ENCODE data around the gene ERMN. TPM values are rescaled to one million over a fixed set of nuclear protein-coding genes. Genes with fewer than 3 reads are reported as not detected.
"Not testable (repeated sequence)": the region's sequence is repeated elsewhere in the genome, so short reads cannot be mapped to it uniquely, and the experiment has no call there.

ERMN gene
- polyA plus RNA-seq, 3 donors, result 0.20 to 0.55 (median 0.39) TPM

DNA sequence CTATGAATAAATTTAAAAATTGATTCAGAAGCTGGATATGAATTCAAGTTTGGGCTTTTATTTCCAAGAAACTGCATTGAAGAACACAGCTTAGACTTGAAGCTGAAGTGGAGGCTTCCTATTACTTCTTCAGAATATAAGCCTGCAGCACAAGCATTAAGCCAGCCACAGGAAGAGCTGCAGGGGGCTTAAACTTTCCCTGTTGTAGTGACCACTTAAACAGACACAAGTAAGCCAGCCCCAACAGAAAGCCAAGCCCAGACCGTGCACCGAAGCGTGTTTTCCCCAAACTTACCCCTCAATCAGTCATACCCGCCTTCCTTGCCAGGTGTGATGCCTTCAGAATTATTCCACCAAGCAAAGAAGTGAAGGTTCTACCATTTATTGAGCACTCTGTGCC lies 28.7 kb downstream of the ERMN start:
- no peak for DNase-seq

DNA sequence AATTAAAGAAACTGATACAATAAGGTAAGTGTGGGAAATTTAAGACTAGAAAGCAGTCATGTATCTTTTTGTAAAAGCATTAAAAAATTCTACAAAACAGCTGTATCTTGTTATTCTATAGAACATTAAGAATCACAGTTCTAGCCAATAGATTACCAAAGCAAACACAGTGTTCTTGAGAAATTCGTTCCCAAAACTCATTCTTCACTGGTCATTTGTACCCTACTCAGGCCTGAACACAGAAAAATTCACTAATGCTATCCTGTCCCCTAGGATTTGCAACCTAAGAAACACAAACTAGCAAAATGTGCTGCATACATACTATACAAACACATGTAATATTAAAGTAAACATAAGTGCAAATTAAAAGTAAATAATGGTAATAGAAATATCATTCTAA lies 29.1 kb downstream of the ERMN start:
- no peak for DNase-seq

DNA sequence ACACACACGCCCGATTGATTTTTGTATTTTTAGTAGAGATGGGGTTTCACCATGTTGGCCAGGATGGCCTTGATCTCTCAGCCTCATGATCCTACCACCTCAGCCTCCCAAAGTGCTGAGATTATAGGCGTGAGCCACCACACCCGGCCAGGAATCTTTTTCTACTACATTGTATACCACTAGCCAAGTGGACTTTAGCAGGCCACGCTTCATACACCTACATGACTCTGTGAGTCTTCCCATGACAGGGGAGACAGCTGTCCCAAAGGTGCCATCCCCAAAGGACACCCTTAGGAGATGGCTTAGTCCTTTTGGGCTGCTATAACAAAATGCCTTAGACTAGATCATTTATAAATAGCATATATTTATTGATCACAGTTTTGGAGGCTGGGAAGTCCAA lies 32.8 kb downstream of the ERMN start:
- no peak for DNase-seq

DNA sequence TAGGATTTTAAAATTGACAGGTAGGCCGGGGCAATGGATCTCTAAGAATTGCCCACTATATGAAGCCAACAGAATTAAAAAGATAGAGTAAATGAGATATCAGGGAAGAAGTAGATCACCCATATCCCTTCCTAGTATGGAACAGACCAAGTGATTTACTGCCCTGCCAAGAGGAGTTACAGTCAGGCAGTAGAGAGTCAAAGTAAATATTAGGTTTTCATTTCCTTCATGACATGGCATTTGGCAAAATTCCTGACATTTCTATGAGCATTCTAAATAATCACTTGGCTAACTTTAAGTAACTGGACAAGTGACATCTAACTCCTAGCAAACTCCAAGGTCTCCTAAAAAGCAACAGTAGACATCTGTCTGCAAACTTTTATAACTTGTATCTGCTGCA lies 34.6 kb downstream of the ERMN start:
- no peak for DNase-seq

DNA sequence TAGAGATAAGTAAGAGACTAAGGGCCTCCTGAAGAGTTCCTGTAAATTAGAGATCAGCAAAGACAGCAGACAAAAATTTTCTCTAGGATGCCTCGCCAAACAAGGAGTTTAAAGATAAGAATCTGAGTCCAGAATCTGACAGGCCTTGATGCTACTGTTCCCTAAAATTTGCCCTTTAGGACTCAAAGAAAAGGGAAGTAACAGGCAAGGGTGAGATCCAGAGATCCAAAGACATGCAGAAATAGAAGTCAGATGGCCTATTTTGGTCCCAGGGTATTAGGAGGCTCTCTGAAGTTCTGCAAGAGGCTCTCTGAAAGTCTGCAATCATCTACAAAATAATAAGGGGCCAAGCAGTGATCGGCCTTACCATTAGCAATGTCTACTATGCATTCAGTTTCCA lies 35.1 kb downstream of the ERMN start:
- DNase-seq, result no peak

DNA sequence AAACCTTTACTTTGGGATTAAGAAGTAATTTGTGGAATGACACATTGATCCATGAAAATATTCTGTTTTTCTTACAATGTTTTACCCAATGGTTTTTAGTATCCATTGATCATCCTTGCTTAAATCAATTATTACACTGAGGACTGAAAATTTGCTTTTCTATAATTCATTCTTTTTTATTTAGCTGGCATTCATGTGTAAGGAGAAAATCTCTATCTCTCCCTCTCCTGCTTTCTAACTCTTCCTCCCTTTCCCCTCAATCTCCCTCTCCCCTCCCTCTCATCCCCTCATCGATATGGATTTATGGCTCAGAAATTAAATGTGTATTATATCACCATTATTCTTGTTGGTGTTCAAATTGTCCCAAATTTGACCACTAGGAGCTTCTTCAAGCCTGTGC lies 38.5 kb downstream of the ERMN start:
- DNase-seq, result no peak

DNA sequence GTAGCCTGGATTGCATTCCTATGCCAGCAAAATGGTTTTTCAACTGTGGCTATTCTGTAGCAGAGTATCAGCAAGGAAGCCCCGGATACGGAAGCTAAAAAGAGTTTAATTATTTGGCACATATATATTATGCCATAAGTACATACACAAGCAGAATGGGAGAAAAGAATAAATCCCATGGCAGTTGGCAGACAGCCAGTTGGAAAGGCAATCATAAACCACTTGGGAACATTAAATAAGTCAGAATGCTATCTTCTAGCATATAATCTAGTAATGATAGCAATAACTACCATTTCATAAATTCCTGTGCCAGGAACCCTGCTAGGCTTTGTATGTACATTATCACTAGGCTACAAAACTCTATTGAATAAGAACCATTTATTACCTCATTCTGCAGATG lies 42.2 kb downstream of the ERMN start:
- no peak for DNase-seq

DNA sequence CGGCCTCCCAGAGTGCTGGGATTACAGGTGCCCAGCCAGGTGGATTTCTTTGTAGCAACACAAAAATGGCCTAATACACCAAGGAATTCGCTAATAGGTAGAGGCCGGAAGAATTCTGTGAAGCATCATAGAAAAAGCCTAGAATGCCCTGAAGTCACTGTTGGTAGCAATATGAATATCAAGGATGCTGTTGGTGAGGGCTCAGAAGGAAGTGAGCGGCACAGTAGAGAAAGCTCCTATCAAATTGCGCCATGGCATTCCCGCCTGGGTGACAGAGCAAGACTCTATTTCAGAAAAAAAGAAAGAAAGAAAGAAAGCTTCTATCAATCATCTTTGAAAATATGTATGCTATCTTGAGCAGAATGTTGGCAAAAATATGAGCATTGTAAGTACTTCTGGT lies 44.3 kb downstream of the ERMN start:
- no peak for DNase-seq

DNA sequence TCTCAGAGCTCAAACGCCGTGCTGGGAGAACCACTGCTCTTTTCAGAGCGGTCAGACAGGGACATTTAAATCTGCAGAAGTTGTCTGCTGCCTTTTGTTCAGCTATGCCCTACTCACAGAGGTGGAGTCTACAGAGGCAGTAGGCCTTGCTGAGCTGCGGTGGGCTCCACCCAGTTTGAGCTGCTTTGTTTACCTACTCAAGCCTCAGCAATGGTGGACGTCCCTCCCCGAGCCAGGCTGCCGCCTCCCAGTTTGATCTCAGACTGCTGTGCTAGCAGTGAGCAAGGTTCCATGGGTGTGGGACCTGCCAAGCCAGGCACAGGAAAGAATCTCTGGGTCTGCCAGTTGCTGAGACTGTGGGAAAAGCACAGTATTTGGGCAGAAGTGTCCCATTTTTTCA lies 46.3 kb downstream of the ERMN start:
- DNase-seq, result not testable (repeated sequence)

DNA sequence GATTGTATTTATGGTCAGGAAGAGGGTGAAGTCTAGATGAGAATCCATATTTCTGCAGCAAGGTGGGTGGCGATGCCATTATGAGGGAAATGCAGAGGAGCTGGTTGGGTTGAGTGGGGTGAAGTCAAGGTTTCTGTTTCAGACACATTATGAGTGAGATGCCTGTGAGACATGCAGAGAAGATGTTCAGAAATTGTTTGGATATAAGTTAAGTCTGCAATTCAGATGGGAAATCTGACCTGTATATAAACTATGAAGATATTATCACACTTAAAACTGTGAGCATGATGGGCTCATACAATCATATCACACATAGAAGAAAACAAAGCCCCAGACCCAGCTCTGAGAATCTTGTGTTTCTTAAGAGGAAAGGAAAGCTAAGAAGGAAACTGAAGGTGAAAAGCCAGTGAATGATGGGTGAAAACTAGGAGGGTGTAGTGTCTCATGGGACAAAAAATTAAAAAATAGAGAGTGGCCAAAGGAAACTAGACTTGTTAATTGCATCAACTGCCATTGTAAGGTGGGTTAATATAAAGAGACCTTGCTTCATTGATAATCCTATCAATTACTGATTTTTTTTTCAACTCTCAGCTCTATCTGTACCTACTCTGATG lies 53.9 kb downstream of the ERMN start:
- DNase-seq, result no peak

DNA sequence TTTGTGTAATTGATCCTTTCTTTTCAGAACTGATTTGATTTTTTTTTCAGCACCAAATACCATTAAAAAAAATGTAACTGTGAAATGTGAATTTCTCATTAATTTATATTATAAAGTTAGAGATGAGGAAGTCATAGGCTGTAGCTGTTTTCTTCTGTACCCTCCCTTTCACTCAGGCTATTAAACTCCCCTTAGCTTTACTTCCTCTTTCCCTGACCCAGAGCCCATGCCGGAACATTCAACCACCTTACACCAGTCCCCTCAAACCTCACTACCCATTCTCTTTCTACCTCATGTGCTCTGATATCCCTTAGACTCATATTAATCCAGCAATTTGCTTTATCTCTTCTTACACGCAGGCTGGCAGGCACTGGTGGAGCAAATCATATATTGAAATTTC lies 55.7 kb downstream of the ERMN start:
- DNase-seq, result no peak

DNA sequence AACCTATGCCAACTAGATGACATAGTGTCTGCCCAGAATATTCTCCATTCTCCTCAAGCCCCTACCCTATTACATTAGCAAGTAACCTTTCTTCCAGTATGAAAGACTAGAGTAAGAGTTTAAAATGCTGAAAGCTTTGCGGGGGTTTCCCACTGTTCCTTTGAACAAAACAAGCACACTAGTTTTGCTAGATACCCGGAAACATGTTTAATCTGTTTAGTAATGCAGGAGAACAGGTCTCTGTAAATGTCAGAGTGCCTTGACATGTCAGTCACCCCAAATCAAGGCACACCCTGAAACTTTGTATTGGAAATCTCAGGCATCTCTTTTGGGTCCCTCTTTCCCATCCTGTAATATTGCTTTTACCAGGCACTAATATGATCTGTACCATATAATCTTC lies 56.6 kb downstream of the ERMN start:
- DNase-seq, result no peak

Other genes starting within 250 kb of the ERMN start
- under 1 TPM; 0.39 to 0.48 (median 0.41) TPM for gene GALNT5, start 68.1 kb downstream of the ERMN start, polyA plus RNA-seq (ENCODE audit: insufficient read length in 3 of 3)
- gene CYTIP, start 118.3 kb upstream of the ERMN start, polyA plus RNA-seq (ENCODE audit: insufficient read length in 3 of 3), result 1 to 10 TPM; 1.2 to 1.7 (median 1.6) TPM